HG03457 (cell line): ENCODE data around the gene EHMT1.

Experiments
- ATAC-seq: cut with Tn5 transposase; IDR thresholded peaks from one replicate; pipeline ENCODE4 v1.9.1; 2021; ENCODE audit warnings: moderate number of reproducible peaks; ENCODE audit not compliant: unreplicated experiment

EHMT1 gene

DNA sequence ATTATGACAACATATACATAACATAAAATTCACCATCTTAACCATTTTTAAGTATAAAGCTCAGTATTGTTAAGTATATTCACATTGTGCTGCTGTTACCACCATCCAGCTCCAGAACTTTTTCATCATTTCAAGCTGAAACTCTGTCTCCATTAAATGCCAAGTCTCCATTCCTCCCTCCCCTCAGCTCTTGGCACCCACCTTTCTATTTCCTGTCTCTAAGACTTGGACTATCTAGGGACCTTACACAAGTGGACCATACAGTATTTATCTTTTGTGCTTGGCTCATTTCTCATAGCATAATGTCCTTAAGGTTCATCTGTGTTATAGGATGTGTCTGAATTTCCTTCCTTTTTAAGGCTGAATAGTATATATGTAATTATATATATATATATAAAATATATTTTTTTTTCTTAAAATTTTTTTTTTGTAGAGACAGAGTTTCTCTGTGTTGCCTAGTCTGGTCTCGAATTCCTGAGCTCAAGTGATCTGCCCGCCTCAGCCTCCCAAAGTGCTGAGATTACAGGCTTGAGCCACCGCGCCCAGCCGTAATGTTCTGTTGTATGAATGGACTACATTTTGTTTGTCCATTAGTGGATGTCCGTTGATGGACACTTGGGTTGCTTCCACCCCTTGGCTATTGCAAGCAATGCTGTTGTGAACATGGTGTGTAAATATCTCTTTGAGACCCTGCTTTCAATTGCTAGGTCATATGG lies 72.3 kb downstream of the EHMT1 start:
- ATAC-seq, result no peak

DNA sequence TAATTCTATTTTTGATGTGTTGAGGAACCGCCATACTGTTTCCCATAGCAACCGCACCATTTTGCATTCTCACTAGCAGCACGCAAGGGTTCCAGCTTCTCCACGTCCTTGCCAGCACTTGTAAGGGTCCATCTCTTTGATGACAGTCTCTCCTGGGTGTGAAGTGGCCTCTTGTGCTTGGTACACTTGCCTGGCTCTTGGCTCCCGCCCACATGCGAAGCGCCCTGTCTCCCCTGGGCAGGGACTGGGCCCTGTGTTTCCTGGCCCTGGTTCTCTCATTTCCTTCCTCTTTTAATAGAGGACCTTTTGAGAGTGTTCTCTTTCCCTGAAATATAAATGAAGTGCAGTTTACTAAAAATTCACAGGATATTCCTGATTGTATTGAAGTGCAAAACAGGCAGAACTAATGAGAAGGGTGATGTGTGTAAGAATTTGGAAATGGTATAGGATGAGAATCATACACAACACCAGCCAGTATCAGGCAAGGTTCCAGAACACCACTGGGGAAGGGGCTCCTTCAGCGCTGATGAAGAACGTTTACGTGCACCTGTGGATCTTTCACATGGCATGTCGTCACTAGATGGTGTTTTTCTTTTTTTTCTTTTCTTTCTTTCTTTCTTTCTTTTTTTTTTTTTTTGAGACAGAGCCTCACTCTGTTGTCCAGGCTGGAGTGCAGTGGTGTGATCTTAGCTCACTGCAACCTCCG lies 73.0 kb downstream of the EHMT1 start:
- ATAC-seq, result no peak

DNA sequence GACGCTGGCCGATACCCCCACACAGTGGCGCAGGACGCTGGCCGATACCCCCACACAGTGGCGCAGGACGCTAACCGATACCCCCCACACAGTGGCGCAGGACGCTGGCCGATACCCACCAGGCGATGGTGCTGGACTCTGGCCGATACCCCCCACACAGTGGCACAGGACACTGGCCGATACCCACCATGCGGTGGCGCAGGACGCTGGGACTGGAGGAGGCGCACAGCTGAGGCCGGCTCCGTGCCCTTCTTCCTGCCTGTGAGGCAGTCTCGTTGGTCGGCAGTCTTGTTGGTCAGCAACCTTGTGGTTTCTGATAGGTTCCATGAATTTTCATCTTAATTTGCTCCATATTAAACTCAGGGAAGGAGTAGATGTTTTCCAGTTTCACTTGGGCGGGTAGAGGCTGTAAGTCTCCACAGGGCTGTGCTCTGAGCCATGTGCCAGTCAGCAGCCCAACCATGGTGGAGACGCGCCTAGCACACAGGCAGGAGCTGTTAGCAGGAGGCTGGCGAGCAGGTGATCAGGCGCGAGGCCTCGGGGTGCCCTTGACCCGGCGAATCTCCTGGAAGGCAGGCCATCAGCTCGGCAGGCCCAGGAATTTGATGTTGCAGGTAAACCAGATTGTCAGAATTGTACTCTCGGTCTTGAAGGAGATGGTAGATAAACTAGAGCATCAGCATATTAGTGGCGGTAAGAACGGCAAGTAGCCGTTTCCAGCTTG lies 75.6 kb downstream of the EHMT1 start:
- no peak for ATAC-seq

DNA sequence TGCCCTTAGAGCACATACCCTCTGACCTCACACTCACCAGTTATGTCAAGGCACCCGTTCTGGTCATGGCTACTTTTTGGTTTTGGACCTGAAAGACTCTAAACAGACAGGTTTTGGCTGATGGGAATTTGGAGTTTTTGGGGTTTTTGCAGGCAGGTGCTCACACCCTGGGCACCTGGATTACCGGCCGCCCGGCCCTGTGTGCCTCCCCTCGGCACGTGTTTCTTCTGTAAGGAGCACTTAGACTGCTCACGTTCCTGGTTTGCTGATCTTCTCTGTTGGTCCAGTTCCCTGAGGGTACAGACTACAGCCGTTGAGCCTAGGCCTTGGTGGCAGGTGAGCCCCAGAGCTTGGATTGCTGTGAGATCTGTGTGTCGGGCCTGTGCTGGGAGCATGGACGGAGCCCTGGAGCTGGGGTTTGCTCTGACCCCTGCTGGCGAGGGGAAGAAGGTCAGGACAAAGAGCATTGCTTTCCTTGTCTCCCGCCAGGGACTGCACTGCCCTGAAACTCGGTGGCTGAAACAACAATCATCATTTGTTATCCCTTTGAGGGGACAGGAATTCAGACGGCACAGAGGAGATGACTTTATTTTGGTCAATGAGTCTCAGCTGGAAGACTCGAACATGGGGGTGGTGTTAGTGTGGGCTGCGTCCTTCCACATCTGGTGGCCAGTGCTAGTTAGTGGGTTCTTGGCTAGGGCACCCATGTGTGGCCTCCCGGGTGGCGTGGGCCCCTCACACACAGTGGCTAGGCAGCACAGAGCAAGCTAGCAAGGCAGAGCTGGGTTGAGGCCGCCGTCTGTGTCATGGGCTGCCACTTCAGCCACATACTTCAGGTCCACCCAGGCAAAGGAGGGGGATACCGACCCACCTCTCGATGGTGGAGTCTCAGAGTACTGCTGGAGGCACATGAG lies 76.4 kb downstream of the EHMT1 start:
- no peak for ATAC-seq

DNA sequence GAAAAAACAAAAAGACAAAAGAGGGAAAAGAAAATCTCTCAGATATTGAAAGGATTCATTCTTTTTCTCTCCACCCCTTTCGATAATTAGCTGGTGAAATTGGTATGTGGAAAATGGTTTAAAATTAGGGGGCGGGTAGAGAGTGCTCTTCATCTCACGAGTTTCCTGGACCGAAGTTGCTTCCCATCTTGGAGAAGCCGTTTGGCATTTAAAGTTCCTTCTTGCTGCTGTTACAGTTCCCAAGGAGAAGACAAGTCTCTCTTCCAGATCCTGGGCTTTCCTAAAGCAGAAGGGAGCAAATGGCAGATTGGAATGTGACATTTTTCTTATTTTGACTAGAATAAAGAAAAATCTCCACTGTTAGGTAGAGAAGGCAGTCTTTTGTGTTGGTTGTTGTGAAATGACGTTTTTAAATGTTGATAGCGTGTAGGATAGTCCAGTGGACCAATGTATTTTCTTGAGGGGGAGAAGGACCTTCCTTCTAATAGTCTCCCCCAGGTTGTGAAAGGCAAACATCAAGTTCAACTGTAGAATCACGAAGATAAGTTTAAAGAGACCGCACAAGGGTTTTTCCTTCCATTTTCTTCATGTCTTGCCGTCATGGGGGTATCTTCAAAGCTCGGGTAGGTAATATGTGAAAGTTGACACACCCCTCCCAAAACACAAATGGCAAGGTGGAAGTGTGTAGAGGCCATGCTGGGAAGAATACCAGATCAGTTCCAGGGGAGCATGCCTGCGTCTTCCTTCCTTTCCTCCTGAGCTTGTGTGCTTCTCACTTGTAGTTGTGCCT lies 77.5 kb downstream of the EHMT1 start:
- ATAC-seq, result no peak

DNA sequence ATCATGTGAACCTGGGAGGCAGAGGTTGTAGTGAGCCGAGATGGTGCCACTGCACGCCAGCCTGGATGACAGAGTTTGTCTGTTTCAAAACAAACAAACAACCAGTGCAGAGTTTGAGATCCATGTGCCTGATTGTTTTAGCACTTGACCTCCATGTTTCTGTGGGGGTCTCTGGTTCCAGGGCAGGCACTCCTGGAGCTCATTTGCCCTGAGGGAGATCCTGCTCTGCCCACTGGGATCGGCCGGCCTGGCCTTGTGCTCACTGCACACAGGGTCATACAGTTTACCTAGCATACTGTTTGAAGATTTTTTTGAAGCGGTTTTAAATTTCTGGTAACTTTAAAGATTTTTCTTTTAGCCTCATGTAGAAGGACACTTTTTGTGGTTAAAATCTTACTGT lies 78.4 kb downstream of the EHMT1 start:
- ATAC-seq, result no peak

DNA sequence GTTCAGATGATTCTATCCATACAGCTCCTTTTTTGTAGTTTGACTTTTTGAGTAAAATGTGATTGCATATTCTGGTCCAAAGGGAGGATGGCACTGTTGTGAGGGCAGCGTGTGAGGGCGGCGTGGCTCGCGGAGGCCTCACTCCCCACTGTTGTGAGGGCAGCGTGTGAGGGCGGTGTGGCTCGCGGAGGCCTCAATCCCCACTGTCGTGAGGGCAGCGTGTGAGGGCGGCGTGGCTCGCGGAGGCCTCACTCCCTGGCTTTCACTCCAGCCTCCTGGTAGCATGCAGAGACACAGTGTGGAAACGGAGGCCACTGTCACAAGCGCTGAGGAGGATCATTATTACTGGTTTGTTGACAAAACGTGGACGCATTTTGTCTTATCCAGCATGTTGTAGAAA lies 79.0 kb downstream of the EHMT1 start:
- ATAC-seq, result no peak

DNA sequence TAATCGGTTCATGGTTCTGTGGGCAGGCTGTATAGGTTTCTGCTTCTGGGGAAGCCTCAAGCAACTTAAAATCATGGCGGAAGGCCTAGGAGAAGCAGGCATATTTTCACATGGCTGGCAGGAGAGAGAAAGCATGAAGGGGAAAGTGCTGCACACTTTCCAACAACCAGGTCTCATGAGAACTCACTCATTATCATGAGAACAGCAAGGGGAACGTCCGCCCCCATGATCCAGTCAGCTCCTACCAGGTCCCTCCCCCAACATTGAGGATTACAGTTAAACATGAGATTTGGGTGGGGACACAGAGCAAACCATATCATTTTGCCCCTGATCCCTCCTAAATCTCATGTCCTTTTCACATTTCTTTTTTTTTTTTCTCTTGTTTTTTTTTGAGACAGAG lies 82.1 kb downstream of the EHMT1 start:
- ATAC-seq, result no peak

DNA sequence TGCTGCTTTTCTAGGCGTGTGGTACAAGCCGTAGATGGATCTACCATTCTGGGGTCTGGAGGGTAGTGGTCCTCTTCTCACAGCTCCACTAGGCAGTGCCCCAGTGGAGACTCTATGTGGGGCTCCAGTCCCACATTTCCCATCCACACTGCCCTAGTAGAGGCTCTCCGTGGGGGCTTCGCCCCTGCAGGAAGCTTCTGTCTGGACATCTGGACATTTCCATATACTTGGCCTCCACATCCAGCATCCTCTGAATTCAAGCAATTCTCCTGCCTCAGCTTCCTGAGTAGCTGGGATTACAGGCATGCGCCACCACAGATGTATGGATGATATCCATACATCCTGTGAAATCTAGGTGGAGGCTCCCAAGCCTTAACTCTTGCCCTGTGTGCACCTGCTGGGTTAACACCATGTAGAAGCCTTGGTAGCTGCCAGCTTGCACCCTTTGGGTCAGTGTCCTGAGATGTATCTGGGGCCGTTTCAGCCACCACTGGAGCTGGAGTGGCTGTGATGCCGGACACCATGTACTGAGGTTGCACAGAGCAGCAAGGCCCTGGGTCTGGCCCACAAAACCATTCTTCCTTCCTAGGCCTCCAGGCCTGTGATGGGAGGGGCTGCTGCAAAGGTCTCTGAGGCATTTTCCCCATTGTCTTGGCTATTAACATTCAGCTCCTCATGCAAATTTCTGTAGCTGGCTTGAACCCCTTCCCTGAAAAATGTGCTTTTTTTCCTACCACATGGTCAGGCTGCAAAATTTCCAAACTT lies 84.0 kb downstream of the EHMT1 start:
- ATAC-seq, result no peak

DNA sequence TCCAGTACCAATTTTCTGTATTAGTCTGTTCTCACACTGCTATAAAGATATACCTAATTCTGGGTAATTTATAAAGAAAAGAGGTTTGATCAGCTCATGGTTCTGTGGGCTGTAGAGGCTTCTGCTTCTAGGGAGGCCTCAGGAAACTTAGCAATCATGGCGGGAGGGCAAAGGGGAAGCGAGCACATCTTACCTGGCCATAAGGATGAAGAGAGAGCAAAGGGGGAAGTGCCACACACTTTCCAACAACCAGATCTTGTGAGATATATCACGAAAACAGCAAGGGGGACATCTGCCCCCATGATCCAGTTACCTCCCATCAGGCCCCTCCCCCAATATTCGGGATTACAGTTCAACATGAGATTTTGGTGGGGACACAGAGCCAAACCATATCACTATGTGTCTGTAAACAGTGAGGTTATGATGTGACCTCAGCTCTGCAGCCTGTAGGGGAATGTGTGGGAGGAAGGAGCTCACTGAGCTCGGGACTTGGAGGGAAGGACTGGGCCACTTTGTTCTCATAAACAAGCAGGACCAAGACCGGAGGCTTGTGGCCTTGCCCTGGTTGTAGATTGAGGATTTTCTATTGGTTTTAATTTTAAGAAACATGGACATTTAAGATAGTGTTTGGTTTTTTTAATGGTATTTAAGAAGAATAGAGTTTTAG lies 85.2 kb downstream of the EHMT1 start:
- no peak for ATAC-seq

DNA sequence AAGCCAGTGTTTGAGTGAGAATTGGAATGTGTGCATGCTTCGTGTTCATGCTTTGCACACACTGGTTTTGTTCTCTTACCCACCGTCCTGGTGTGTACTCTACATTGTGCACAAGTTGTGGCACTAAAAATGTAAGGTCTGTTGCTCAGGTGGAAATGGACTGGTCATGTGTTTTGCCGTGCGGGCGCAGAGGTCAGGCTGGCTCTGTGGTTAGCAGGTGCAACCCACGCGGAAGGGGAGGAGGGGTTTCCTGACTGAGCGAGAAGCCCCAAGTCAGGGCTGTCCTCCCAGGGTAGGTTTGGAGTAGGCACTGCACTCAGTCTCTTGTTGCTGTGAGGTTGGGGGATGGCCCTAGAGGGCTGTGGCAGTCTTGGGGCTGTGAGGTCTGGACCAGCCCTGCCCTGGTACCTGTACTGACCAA lies 86.6 kb downstream of the EHMT1 start:
- ATAC-seq, result no peak

DNA sequence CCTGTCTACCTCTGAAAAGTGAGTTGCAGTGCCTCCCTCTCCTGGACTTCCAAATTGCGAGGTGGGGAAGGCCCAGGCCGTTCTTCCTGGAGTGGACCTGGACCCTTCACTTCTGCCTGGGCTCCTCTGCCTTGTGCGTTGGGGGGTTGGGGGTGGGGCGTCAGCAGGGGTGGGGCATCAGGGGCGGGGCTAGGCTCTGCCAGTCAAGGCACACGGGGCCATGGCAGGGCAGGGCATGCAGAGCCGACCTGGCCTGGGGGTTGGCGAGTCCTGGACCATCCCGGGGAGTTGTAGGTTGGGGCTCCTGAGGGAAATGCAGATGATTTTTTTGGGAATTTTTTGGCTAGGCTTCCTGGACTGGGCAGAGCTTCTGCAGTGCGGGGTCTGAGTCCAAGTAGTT lies 87.1 kb downstream of the EHMT1 start:
- no peak for ATAC-seq

DNA sequence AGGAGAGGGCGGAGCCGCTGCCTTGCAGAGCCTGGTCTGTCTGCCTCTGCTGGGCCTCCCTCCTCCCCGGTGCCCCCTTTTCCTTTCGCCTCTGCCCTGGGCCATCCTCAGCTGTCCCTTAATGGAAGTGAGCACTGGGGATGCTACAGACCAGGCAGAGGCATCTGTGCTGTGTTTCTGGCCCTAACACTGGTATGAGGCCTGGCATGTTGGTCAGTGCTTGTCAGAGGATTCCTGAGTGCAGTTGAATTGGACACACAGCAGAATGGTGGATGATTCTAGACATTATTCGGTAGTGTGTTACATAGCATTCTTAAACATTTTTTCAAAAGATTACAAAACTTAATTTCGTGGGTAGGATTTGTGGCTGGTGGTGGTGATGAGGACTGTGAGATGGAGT lies 88.6 kb downstream of the EHMT1 start:
- ATAC-seq, result no peak

DNA sequence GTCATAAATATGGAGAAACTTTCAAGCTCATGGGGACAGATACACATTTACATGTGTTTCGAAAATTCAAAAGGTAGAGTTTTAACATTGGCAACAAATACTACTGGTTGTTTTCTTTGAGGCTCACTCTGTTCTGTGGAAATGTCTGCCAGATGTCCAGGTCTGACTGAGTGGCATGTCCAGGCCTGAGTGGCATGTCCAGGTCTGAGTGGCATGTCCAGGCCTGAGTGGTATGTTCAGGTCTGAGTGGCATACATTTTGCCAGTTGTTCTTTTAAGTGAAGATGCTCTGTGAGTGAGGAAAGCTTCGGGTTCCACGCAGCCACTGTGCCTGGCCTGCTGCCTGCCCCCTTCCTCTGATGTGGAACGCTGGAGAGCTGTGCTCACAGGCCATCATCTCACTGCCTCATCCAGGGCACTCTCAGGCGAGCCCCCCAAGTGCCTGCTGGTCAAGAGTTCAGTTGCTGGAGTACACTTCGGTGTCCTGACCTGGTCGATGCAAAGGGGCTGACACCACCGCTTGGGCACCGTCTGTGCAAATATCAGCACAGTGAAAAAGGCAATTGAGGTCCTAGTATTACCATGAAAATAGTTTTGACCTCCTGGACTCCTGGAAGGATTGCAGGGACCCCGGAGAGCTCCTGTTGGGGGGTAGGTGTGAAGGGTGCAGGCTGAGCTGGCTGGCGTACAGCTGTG lies 89.9 kb downstream of the EHMT1 start:
- no peak for ATAC-seq

DNA sequence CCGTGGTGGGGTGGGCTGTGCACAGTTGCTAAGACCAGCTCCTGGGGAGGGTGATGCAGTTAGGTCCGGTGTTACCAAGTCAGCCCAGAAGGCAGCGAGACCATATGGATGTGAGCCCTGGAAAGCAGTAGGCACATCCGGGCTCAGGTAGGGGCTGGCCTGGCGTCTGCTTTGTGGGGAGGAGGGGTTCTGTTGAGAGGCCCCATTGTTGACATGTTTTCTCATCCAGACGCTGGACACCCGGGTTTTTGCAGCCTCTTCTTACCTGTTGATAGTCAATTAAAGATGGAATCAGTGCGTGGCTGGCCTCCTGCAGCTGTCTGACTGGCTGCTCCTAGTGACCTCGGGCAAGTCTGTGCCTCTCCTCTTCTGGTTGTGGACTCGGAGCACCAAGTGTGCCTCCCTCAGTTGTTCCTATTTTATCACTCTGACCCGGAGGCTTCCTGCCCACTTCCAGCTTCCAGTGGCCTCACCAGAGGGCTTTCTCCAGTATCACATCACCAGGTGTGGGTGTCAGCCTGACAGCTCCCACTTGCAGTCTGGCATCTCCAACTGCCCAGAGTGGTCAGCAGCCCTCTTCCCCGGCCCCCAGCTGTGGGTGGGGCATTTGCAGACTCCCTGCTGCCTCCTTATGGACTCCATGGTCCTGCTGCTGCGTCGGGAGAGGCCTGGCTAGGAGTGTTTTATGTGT lies 90.8 kb downstream of the EHMT1 start:
- no peak for ATAC-seq

DNA sequence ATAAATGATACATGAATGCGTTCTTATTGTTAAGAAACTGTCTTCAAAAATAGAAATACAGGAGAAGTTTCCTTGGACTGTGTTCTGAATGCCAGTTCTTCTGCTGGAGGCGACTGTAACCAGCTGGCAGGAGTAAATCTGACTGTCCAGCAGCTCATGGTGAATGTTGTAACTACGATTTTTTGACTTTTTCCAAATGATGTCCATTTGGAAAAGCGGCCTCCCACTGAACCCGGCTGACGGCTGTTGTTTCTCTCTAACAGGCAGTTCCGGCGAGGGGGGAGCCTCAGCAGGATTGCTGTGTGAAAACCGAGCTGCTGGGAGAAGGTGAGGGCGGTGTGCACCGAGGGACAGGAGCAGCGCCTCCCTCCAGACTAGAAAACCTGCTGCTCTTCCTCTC lies 91.9 kb downstream of the EHMT1 start:
- ATAC-seq, result no peak

DNA sequence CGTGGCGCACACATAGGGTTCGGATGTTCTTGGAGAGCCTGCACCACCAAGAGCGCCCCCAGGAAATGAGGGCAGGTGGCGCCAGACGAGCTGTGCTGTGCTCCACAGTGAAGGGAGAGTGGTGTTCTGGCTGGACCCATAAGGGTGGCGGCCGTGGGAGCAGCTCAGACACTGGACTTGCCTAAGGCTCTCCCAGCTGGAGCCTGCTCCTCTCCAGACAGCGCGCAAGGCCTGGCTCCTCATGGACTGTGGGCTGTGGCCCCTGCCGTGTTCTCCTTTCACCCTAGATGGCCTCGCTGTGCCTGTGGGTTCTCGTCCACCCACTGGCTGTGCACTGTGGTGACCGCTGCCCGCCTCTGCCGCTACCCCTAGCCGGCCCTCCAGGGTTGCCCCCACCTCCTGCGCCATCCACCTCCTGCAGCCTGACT lies 92.9 kb downstream of the EHMT1 start:
- ATAC-seq, result no peak

DNA sequence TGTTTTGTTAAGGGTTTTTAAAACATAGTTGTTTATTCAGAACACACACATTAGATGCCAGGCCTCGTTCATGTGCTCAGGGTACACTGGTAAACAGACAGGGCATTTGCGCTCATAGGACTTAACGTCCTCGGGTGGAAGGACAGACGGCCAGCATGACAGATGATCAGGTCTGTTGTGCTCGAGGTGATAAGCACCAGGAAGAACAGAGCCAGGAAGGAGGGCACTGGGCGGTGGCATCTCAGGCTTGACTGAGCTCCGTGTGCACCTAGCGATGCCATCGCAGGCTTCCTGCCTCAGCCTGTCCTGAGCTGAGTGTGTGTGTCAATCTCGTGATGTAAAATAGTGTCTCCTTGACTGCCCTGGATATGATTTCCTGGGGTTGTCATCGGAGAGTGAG lies 96.5 kb downstream of the EHMT1 start:
- ATAC-seq, result no peak
